ENCODE measurements around the gene CATSPER1.

Gene CATSPER1

GRCh38 chr11:66001942-66002647 lies 24.2 kb downstream of the CATSPER1 start, which contains the start of the genes BANF1 and EIF1AD:
TSS of gene BANF1 (plus strand) at chr11:66002503. CDS start at chr11:66003251, 748 bp downstream.
TSS of gene EIF1AD (minus strand) at chr11:66002157. CDS start at chr11:66000389, 1,768 bp downstream.
- DNase-seq: peak; percentile 88

- DNase-seq: no peak
Observed at GRCh38 chr11:65997286-65997685, 29.0 kb downstream of the CATSPER1 start.

GRCh38 chr11:65992056-65992455 lies 34.2 kb downstream of the CATSPER1 start:
- DNase-seq: no peak

- peak; percentile 72 for DNase-seq
Observed at GRCh38 chr11:65988791-65989592, 37.3 kb downstream of the CATSPER1 start.

GRCh38 chr11:65987336-65987735 lies 38.9 kb downstream of the CATSPER1 start:
- no peak for DNase-seq

GRCh38 chr11:65983589-65983987 lies 42.7 kb downstream of the CATSPER1 start:
- DNase-seq: no peak

- DNase-seq: no peak
Observed at GRCh38 chr11:65982824-65983588, 43.3 kb downstream of the CATSPER1 start.

GRCh38 chr11:65981972-65982823 lies 44.1 kb downstream of the CATSPER1 start:
- no peak for DNase-seq

- no peak for DNase-seq
Observed at GRCh38 chr11:65981101-65981740, 45.1 kb downstream of the CATSPER1 start.

- DNase-seq: no peak
Observed at GRCh38 chr11:65979261-65979759, 47.0 kb downstream of the CATSPER1 start.

- DNase-seq: no peak
Observed at GRCh38 chr11:65978391-65979238, 47.7 kb downstream of the CATSPER1 start.

- no peak for DNase-seq
Observed at GRCh38 chr11:65977621-65978390, 48.5 kb downstream of the CATSPER1 start.

GRCh38 chr11:65976216-65977176 lies 49.8 kb downstream of the CATSPER1 start:
- DNase-seq: no peak

GRCh38 chr11:65975771-65976170 lies 50.5 kb downstream of the CATSPER1 start:
- DNase-seq: no peak

GRCh38 chr11:65973439-65974110 lies 52.7 kb downstream of the CATSPER1 start:
- DNase-seq: no peak

GRCh38 chr11:65972116-65972515 lies 54.2 kb downstream of the CATSPER1 start:
- DNase-seq: no peak

GRCh38 chr11:65968600-65969482 lies 57.4 kb downstream of the CATSPER1 start:
- no peak for DNase-seq
